Measurements from ENCODE around the gene PVALB.

The PVALB gene

DNA sequence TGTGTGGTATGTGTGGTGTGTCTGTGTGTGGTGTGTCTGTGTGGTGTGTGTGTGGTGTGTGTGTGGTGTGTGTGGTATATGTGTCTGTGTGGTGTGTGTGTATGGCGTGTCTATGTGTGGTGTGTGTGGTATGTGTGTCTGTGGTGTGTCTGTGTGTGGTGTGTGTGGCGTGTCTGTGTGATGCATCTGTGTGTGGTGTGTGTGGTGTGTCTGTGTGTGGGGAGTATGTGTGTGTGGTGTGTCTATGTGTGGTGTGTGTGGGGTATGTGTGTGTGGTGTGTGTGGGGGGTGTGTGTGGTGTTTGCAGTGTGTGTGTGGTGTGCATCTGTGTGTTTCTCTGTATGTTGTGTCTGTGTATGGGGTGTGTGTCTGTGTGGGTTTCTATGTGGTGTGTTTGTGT lies 7.8 kb upstream of the PVALB start:
- TF ChIP-seq, protein P1, sequence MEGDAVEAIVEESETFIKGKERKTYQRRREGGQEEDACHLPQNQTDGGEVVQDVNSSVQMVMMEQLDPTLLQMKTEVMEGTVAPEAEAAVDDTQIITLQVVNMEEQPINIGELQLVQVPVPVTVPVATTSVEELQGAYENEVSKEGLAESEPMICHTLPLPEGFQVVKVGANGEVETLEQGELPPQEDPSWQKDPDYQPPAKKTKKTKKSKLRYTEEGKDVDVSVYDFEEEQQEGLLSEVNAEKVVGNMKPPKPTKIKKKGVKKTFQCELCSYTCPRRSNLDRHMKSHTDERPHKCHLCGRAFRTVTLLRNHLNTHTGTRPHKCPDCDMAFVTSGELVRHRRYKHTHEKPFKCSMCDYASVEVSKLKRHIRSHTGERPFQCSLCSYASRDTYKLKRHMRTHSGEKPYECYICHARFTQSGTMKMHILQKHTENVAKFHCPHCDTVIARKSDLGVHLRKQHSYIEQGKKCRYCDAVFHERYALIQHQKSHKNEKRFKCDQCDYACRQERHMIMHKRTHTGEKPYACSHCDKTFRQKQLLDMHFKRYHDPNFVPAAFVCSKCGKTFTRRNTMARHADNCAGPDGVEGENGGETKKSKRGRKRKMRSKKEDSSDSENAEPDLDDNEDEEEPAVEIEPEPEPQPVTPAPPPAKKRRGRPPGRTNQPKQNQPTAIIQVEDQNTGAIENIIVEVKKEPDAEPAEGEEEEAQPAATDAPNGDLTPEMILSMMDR (IDR thresholded peaks at IDR 0.05; ENCODE audit: low read length, missing control alignments): no peak
- DNase-seq (ENCODE audit: low read depth): no peak
- no peak overlapping the region for H3K4me3 ChIP-seq (replicated peaks; ENCODE audit: low read depth, low read length)

DNA sequence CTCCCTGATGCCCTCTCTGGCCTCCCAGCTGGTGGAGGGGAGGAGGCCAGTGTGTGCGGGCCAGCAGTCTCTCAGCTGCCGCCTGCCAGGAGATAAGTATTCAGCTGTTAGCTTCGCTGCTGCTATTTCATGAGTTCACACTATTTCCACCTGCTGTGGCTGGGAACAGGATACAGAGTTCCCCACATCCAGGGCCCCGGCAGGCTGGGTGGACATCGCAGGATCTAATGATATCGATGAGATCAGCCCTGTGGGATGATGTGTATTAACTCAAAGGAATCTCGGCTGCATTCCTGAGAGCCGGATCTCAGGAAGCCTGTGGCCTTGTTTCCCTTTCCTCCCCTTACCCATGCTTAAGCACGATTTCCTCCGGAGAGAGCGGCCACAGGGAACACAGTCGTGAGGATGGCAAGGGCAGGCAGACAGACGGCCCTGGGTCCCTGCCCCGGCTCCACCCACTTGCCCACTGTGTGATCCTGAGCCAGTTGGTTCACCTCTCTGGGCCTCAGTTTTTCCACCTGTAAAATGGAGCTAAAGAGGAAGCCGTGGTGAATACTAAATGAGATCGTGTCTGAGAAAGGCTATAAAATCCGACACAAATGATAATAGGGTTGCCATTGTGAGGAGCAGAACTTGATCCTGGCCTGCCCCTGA lies 6.5 kb upstream of the PVALB start:
- TF ChIP-seq, protein P1 (IDR thresholded peaks at IDR 0.05; ENCODE audit: low read length, missing control alignments): no peak
- DNase-seq (ENCODE audit: low read depth): peak; percentile 8
- no peak overlapping the region for H3K4me3 ChIP-seq (replicated peaks; ENCODE audit: low read depth, low read length)

DNA sequence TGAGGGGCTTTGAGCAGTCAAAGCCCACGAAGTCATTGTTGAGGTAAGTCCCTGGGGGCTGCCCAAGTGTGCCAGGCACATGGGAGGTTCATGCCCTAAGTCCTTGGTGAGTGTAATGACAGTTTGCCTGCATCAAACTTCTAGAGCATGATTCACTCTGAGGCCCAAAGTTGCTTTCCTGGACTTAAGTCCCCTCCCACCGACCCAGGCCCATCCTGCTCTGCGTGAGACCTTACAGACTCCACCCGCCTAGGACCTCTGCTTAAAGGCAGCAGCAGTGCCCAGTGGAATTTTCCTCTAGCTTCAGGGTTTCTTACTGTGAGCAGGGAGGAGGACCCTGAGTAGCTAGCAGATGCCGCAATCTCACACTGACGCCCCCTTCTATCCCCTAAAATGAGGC lies 5.7 kb upstream of the PVALB start:
- no peak overlapping the region for H3K4me3 ChIP-seq (replicated peaks; ENCODE audit: low read depth, low read length)
- no peak for DNase-seq (ENCODE audit: low read depth)
- TF ChIP-seq, protein P1 (IDR thresholded peaks at IDR 0.05; ENCODE audit: low read length, missing control alignments): no peak

DNA sequence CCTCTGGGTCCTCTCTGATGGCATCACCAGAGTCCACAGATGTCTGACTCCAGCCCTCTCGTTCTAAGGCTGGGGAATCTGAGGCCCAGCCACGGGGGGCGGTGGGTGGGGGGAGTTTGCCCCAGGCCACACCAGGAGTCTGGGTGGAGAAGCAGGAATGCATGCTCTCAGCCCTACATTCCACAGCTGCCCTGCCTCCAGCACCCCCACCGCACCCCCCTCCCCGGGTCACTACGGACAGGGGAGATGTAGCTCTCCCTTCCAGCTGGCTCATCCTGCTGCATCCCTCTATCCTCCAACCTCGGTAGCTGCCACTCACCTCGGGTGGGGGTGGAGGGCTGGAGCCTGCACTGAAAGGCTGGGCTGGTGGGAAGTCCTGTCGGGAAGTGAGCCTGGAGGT lies 2.3 kb upstream of the PVALB start:
- TF ChIP-seq, protein P1 (IDR thresholded peaks at IDR 0.05; ENCODE audit: low read length, missing control alignments): no peak
- no peak overlapping the region for H3K4me3 ChIP-seq (replicated peaks; ENCODE audit: low read depth, low read length)
- DNase-seq (ENCODE audit: low read depth): no peak

DNA sequence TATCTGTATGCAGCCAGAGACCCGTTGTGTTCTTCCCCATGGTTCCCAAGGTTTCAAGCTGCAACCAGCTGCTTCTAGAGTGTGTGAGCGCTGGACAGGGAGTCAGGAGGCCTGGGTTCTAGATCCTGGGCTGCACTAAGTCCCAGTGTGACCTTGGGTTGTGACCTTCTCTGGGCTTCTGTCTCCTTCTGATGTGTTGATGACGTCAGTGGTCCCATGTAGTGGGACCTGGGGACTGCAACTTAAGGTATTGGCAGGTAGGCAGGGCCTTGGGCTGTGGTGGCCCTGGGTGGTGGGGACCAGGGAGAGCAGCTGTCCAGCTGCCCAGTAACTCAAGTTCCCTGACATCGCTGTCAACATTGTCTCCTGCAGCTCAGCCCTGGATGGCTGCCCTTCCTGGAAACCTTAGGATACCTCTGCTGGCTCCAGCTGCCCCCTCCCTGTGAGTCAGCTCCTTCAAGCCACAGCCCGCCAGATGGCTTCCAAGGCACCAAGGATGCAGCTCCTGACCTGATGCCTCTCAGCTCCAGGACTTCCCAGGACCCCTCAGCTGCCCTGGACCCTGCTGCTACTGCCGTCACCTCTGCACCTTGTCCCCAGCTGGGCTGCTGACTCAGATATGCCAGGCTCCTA lies 1.3 kb upstream of the PVALB start:
- H3K4me3 ChIP-seq (replicated peaks; ENCODE audit: low read depth, low read length): no peak overlapping the region
- TF ChIP-seq, protein P1 (IDR thresholded peaks at IDR 0.05; ENCODE audit: low read length, missing control alignments): no peak
- no peak for DNase-seq (ENCODE audit: low read depth)

DNA sequence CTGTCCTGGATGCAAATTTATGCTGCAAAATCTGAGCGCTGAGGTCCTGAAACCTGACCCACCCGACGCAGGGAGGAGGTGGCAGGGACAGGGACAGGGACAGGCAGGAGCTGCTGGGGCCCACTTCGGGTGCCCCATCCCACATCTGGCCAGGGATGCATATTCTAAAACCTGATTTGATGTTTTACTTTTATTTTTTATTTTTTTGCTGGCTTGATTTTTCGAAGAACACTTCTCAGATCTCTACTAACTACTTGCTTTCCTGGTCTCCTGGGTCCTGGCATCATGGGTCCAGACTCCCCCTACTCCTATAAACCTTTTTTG lies 652 bp upstream of the PVALB start:
- TF ChIP-seq, protein P1 (IDR thresholded peaks at IDR 0.05; ENCODE audit: low read length, missing control alignments): no peak
- H3K4me3 ChIP-seq (replicated peaks; ENCODE audit: low read depth, low read length): no peak overlapping the region
- DNase-seq (ENCODE audit: low read depth): no peak

DNA sequence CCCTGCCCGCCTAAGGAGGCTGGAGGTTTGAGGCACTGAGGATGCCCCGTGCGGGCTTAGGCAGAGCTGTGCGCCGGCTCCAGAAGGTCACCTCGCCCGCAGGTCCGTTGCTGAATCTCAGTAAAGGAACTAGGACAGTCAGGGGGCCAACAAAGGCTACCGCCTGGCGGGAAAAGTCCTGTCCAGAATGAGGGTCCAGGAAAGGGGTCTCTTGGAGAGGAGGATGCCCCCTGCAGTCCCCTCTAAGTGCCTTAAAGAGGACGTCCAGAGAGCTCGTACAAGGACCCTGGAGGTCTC lies 548 bp downstream of the PVALB start:
- no peak overlapping the region for H3K4me3 ChIP-seq (replicated peaks; ENCODE audit: low read depth, low read length)
- DNase-seq (ENCODE audit: low read depth): no peak

More for the DNA sequence above, 548 bp downstream of the PVALB start:
- TF ChIP-seq, protein P1 (IDR thresholded peaks at IDR 0.05; ENCODE audit: low read length, missing control alignments): no peak
